GM12878 (cell line): Measurements from ENCODE around the gene ATXN3. TPM values are rescaled to one million over a fixed set of nuclear protein-coding genes. Genes with fewer than 3 reads are reported as not detected.

Experiments
- ATAC-seq: fragments of 200-7000 bp; cut with Tn5 transposase; 3 replicates; pipeline ENCODE4 v1.9.1; 2020; ENCODE audit warnings: mild to moderate bottlenecking, moderate library complexity
- BruUV-seq: library from RNA; stranded (reverse); fragments of 400-500 nt; replicated peaks from 2 replicates; lab custom pipeline; 2021; lab: Mats Ljungman, UMichigan
- CTCF ChIA-PET: fragments of 300-600 bp; sonication (Branson Sonifier 250); formaldehyde crosslinking; extraction: SDS; loops from one replicate; lab custom pipeline; 2021; ENCODE audit warnings: inconsistent platforms; lab: Yijun Ruan, JAX
- POLR2A ChIA-PET: fragments of 350-600 bp; formaldehyde crosslinking; extraction: SDS; loops from one replicate; lab custom pipeline; 2021; ENCODE audit warnings: inconsistent platforms; lab: Charles Lee
- RAD21 ChIA-PET: fragments of 300-600 bp; sonication (Branson Sonifier 250); formaldehyde crosslinking; loops from one replicate; lab custom pipeline; 2023; ENCODE audit warnings: antibody characterized with exemption; ENCODE audit not compliant: unreplicated experiment; lab: Charles Lee
- SMC1A ChIA-PET: fragments of 300-600 bp; sonication (Branson Sonifier 250); formaldehyde crosslinking; loops from one replicate; lab custom pipeline; 2023; ENCODE audit not compliant: unreplicated experiment, uncharacterized antibody; lab: Charles Lee
- DNase-seq: peaks from one replicate; pipeline ENCODE4 v3.0.0-alpha.2; 2011; ENCODE audit warnings: low read depth, low spot score
- FAIRE-seq: peaks from 3 replicates; lab custom pipeline; 2011; peaks lifted over from hg19 to GRCh38; lab: Jason Lieb, UNC
- H2AFZ ChIP-seq: 2 replicates; pipeline ENCODE4 v1.6.0; 2011; ENCODE audit warnings: low read depth, low read length, control low read depth; ENCODE audit not compliant: control insufficient read depth
- H3K27ac ChIP-seq: 2 replicates; pipeline ENCODE4 v1.5.1; 2011; ENCODE audit warnings: control low read depth; ENCODE audit not compliant: control insufficient read depth, insufficient read depth
- H3K27me3 ChIP-seq, 2 experiments: replicated peaks in 1 of 2; 2 replicates each; pipeline versions ENCODE4 v1.6.0 to v1.6.1; 2011; ENCODE audit warnings: low read length in 1 of 2; ENCODE audit not compliant: control insufficient read depth in 2 of 2, insufficient read depth in 2 of 2
- H3K36me3 ChIP-seq, 2 experiments: 2 replicates each; pipeline ENCODE4 v1.5.1; 2011; ENCODE audit warnings: low read length in 1 of 2; ENCODE audit not compliant: control insufficient read depth in 2 of 2, insufficient read depth in 2 of 2
- H3K4me1 ChIP-seq: 2 replicates; pipeline ENCODE4 v1.6.1; 2011; ENCODE audit warnings: mild to moderate bottlenecking, low read length, moderate library complexity, mixed read lengths; ENCODE audit not compliant: control insufficient read depth, insufficient read depth
- H3K4me2 ChIP-seq: 2 replicates; pipeline ENCODE4 v1.6.0; 2011; ENCODE audit warnings: control low read depth; ENCODE audit not compliant: control insufficient read depth, insufficient read depth
- H3K4me3 ChIP-seq: fragments of 200-600 bp; sonication (generic); 2 replicates; pipeline ENCODE4 v1.5.1; 2016
- H3K79me2 ChIP-seq: 2 replicates; pipeline ENCODE4 v1.6.0; 2011; ENCODE audit warnings: low read length; ENCODE audit not compliant: control insufficient read depth, insufficient read depth
- H3K9ac ChIP-seq: 2 replicates; pipeline ENCODE4 v1.8.0; 2011; ENCODE audit warnings: low read length, control low read depth, mixed read lengths; ENCODE audit not compliant: control insufficient read depth, insufficient read depth
- H3K9me3 ChIP-seq: replicated peaks from 3 replicates; pipeline ENCODE4 v1.5.1; 2011; ENCODE audit warnings: mild to moderate bottlenecking, low read length; ENCODE audit not compliant: control insufficient read depth, insufficient read depth
- H4K20me1 ChIP-seq: 2 replicates; pipeline ENCODE4 v1.6.0; 2011; ENCODE audit not compliant: control insufficient read depth, insufficient read depth
- CTCF ChIP-seq, 3 experiments: IDR thresholded peaks in 2 of 3; conservative IDR thresholded peaks in 1 of 3; 2 replicates each; pipeline ENCODE4 v1.5.1; 2011; ENCODE audit warnings: low read depth in 3 of 3, low read length in 3 of 3, mild to moderate bottlenecking in 3 of 3, control low read depth in 2 of 3, moderate library complexity in 2 of 3, inconsistent platforms in 1 of 3, mixed read lengths in 1 of 3; ENCODE audit not compliant: control insufficient read depth in 2 of 3, insufficient read depth in 1 of 3; ENCODE audit errors: extremely low read depth in 1 of 3
- EGR1 ChIP-seq, 2 experiments: IDR thresholded peaks; 1 replicate in 1 of 2; 2 replicates in 1 of 2; pipeline ENCODE4 v1.6.1; 2011 to 2012; ENCODE audit warnings: low read depth in 2 of 2, low read length in 2 of 2, borderline replicate concordance in 1 of 2, mild to moderate bottlenecking in 1 of 2, moderate library complexity in 1 of 2
- EZH2 ChIP-seq: IDR thresholded peaks from 2 replicates; pipeline ENCODE4 v1.6.1; 2012; ENCODE audit warnings: low read depth, mild to moderate bottlenecking, control low read depth, inconsistent platforms, low read length, borderline replicate concordance; ENCODE audit not compliant: control insufficient read depth
- IRF3 ChIP-seq: fragments of 450-650 bp; IDR thresholded peaks from 2 replicates; pipeline ENCODE4 v1.6.1; 2014; ENCODE audit warnings: mild to moderate bottlenecking
- MYB ChIP-seq: fragments of 150-350 bp; IDR thresholded peaks from 2 replicates; pipeline ENCODE4 v1.6.1; 2014; ENCODE audit warnings: mild to moderate bottlenecking, low read depth, low read length, borderline replicate concordance
- PBX3 ChIP-seq: IDR thresholded peaks from 2 replicates; pipeline ENCODE4 v1.6.1; 2011; ENCODE audit warnings: mild to moderate bottlenecking, low read depth, low read length, moderate library complexity; ENCODE audit not compliant: insufficient replicate concordance
- SIX5 ChIP-seq: IDR thresholded peaks from 2 replicates; pipeline ENCODE4 v1.6.1; 2011; ENCODE audit warnings: mild to moderate bottlenecking, low read depth, low read length, moderate library complexity; ENCODE audit not compliant: severe bottlenecking
- SRF ChIP-seq, 2 experiments: IDR thresholded peaks; 2 replicates each; pipeline ENCODE4 v1.6.1; 2011; ENCODE audit warnings: low read depth in 2 of 2, low read length in 2 of 2, mild to moderate bottlenecking in 1 of 2, moderate library complexity in 1 of 2
- TBL1XR1 ChIP-seq: IDR thresholded peaks from 2 replicates; pipeline ENCODE4 v1.6.1; 2012; ENCODE audit warnings: low read depth, low read length, improper control_type of control experiment
- TCF12 ChIP-seq: IDR thresholded peaks from 2 replicates; pipeline ENCODE4 v1.6.1; 2011; ENCODE audit warnings: low read depth, mild to moderate bottlenecking, low read length
- USF1 ChIP-seq: IDR thresholded peaks from 2 replicates; pipeline ENCODE4 v1.6.1; 2011; ENCODE audit warnings: borderline replicate concordance, low read depth, mild to moderate bottlenecking, moderate library complexity, mixed read lengths, low read length; ENCODE audit not compliant: insufficient read depth; ENCODE audit errors: extremely low read length
- ZNF592 ChIP-seq: fragments of 450-650 bp; IDR thresholded peaks from 2 replicates; pipeline ENCODE4 v1.6.1; 2017; ENCODE audit warnings: mild to moderate bottlenecking, moderate library complexity
- WGBS: methylation state at CpG from one replicate; pipeline ENCODE4 v1.1.6; 2016; ENCODE audit warnings: low lambda C conversion rate; ENCODE audit not compliant: insufficient replicate concordance, insufficient coverage; ENCODE audit errors: missing lambda C conversion rate; 5-methylcytosine and 5-hydroxymethylcytosine counted together
- in situ Hi-C: fragments of 300-500 bp; cut with MboI; formaldehyde crosslinking; loops from 9 replicates; pipeline ENCODE4 v1.14.3; 2018; ENCODE audit warnings: mixed read lengths
- intact Hi-C: fragments of 100-400 bp; cut with micrococcal nuclease; formaldehyde crosslinking; loops from one replicate; pipeline ENCODE4 v1.14.2; 2022; ENCODE audit not compliant: unreplicated experiment
- polyA plus RNA-seq, 11 experiments: library from polyadenylated mRNA; depleted of rRNA in 4 of 11; unstranded in 6 of 11; stranded (reverse) in 5 of 11; fragments of >200 nt; fragmentation: Nextera tagmentation in 4 of 11; fragmentation: Illumina TruSeq in 1 of 11; extraction: Ambion mirVana in 4 of 11; extraction: Trizol in 1 of 11; gene quantifications; 1 replicate in 1 of 11; 2 replicates in 10 of 11; pipeline versions ENCODE4 v1.2.1 to v1.2.3, GENCODE V29; 2011 to 2016; ENCODE audit warnings: inconsistent platforms in 2 of 11, missing spikeins in 2 of 11, low read depth in 1 of 11
- total RNA-seq, 4 experiments: library from RNA; depleted of rRNA in 3 of 4; stranded (reverse); fragments of >200 nt in 3 of 4; fragmentation: Illumina TruSeq in 1 of 4; extraction: Trizol in 1 of 4; gene quantifications; 2 replicates each; pipeline versions ENCODE4 v1.2.1 to v1.2.3, GENCODE V29; 2013 to 2021

ATXN3 gene
- total and polyA plus RNA-seq, 10 of the 15 experiments (the other 5 are each of a cell fraction or from before 2014, with no cell fraction given): 15.1 to 27.3 (median 19.2) TPM

- TF ChIP-seq CTCF (IDR thresholded peaks at IDR 0.05 in 2 of 3, conservative IDR thresholded peaks at IDR 0.05 in 1 of 3; ENCODE audit: control insufficient read depth in 2 of 3, extremely low read depth in 1 of 3, insufficient read depth in 1 of 3, low read depth in 3 of 3, low read length in 3 of 3) (no peak), TBL1XR1 (no peak), MYB (no peak), TCF12 (no peak), PBX3 (no peak), EGR1 (IDR thresholded peaks at IDR 0.05; ENCODE audit: borderline replicate concordance in 1 of 2, low read depth in 2 of 2, low read length in 2 of 2) (no peak)
Observed at GRCh38 chr14:92143962-92144361, 37.6 kb upstream of the ATXN3 start (continued).

- no peak overlapping the region for H3K4me2 ChIP-seq
- CTCF ChIA-PET: no interaction called here
- no peak overlapping the region for H3K4me3 ChIP-seq
- POLR2A ChIA-PET: no interaction called here
- WGBS: 99% methylated on average over 4 of the region's 4 CpGs
- intact Hi-C loops: no loop called here
- no peak overlapping the region for H3K27ac ChIP-seq
- FAIRE-seq: no peak
- SMC1A ChIA-PET: interaction anchor here (1.2 kb wide), 1 partner anchor 213 kb away, joined by 4 read pairs; no protein-coding TSS in a partner anchor
- ATAC-seq: no peak
- H3K79me2 ChIP-seq: no peaks in the 10 kb centered on the region
- no peaks in the 10 kb centered on the region for H4K20me1 ChIP-seq
- RAD21 ChIA-PET: no interaction called here
- DNase-seq: no peak
- in situ Hi-C loops: loop anchor here (25.0 kb wide), 1 partner anchor 544 kb away; no protein-coding TSS in a partner anchor
- peaks cover 2 to 21% of the 10 kb centered on the region in 2 experiments for H3K36me3 ChIP-seq
- no peak overlapping the region for H3K9ac ChIP-seq
- no peaks in the 10 kb centered on the region for H3K9me3 ChIP-seq
- BruUV-seq: no TSS peak
- TF ChIP-seq EZH2: no peak
- no peak for TF ChIP-seq ZNF592
- no peak for TF ChIP-seq IRF3
- TF ChIP-seq USF1: no peak
- TF ChIP-seq SIX5: no peak
- no peak for TF ChIP-seq SRF (IDR thresholded peaks at IDR 0.05; ENCODE audit: low read depth in 2 of 2, low read length in 2 of 2)
- TF ChIP-seq, all 136 proteins: peak for 0
- no peaks in the 10 kb centered on the region for H3K27me3 ChIP-seq
- H2AFZ ChIP-seq: no peak overlapping the region
- no peaks in the 10 kb centered on the region for H3K4me1 ChIP-seq
Observed at GRCh38 chr14:92143309-92143708, 36.9 kb upstream of the ATXN3 start.
